Mesothelial cell of epicardium (in vitro differentiated cells): Measurements from ENCODE around the gene PTPRG. TPM values are rescaled to one million over a fixed set of nuclear protein-coding genes. Genes with fewer than 3 reads are reported as not detected.

Experiments used
- DNase-seq, 2 experiments: peaks; one replicate each; pipeline ENCODE4 v3.0.0; 2021; ENCODE audit warnings: low spot score in 2 of 2; ENCODE audit not compliant: unreplicated experiment in 2 of 2
- H3K27ac Mint-ChIP-seq: 2 replicates; pipeline ENCODE4 v1.8.0; 2021; ENCODE audit warnings: mixed read lengths
- H3K27me3 Mint-ChIP-seq: 2 replicates; pipeline ENCODE4 v1.8.0; 2021; ENCODE audit warnings: low read depth, mixed read lengths
- H3K36me3 Mint-ChIP-seq: 2 replicates; pipeline ENCODE4 v1.8.0; 2021; ENCODE audit warnings: mixed read lengths
- H3K4me1 Mint-ChIP-seq: 2 replicates; pipeline ENCODE4 v1.8.0; 2021; ENCODE audit warnings: mixed read lengths
- H3K4me3 Mint-ChIP-seq: 2 replicates; pipeline ENCODE4 v1.8.0; 2021; ENCODE audit warnings: mild to moderate bottlenecking, moderate library complexity, mixed read lengths
- H3K9me3 Mint-ChIP-seq: 2 replicates; pipeline ENCODE4 v1.8.0; 2021; ENCODE audit warnings: mixed read lengths
- CTCF ChIP-seq: fragments of 200-600 bp; sonication (generic); IDR thresholded peaks from one replicate; pipeline ENCODE4 v1.5.0; 2021; ENCODE audit warnings: antibody characterized with exemption; ENCODE audit not compliant: unreplicated experiment
- total RNA-seq: library from RNA; stranded (reverse); gene quantifications from 3 replicates; pipeline ENCODE4 v1.2.1, GENCODE V29; 2021

PTPRG gene
- total RNA-seq, 1 donor from 2014 or later = 40.4 TPM

GRCh38 chr3:61645148-61645547 is 83.8 kb downstream of the PTPRG start:
- Mint-ChIP-seq H3K9me3 (peaks cover 7% of the 10 kb centered on the region), H3K4me3 (no peak overlapping the region), H3K27ac (no peak overlapping the region), H3K27me3 (no peaks in the 10 kb centered on the region), H3K4me1 (peaks cover 14% of the 10 kb centered on the region), H3K36me3 (no peaks in the 10 kb centered on the region)
- TF ChIP-seq CTCF = no peak
- no peak for DNase-seq

- peaks cover 7% of the 10 kb centered on the region for H3K9me3 Mint-ChIP-seq
- TF ChIP-seq CTCF = no peak
- H3K27ac Mint-ChIP-seq = no peak overlapping the region
- no peak overlapping the region for H3K4me3 Mint-ChIP-seq
- H3K27me3 Mint-ChIP-seq = no peaks in the 10 kb centered on the region
- peaks cover 18% of the 10 kb centered on the region for H3K4me1 Mint-ChIP-seq
- no peak for DNase-seq
- no peaks in the 10 kb centered on the region for H3K36me3 Mint-ChIP-seq
Observed at GRCh38 chr3:61646360-61646759, 85.0 kb downstream of the PTPRG start.

GRCh38 chr3:61646851-61647525 is 85.6 kb downstream of the PTPRG start:
- no peak for TF ChIP-seq CTCF
- H3K4me1 Mint-ChIP-seq = peaks cover 18% of the 10 kb centered on the region
- no peaks in the 10 kb centered on the region for H3K27me3 Mint-ChIP-seq
- no peak overlapping the region for H3K27ac Mint-ChIP-seq
- no peak overlapping the region for H3K4me3 Mint-ChIP-seq
- H3K36me3 Mint-ChIP-seq = no peaks in the 10 kb centered on the region
- DNase-seq = no peak
- peaks cover 7% of the 10 kb centered on the region for H3K9me3 Mint-ChIP-seq

- H3K27ac Mint-ChIP-seq = no peak overlapping the region
Observed at GRCh38 chr3:61648481-61648880, 87.1 kb downstream of the PTPRG start.

GRCh38 chr3:61649381-61650170 is 88.2 kb downstream of the PTPRG start:
- Mint-ChIP-seq H3K27me3 (no peaks in the 10 kb centered on the region), H3K9me3 (peaks cover 7% of the 10 kb centered on the region), H3K27ac (no peak overlapping the region), H3K4me3 (no peak overlapping the region), H3K36me3 (no peaks in the 10 kb centered on the region), H3K4me1 (peaks cover 18% of the 10 kb centered on the region)
- no peak for DNase-seq
- no peak for TF ChIP-seq CTCF

More at GRCh38 chr3:61648481-61648880, 87.1 kb downstream of the PTPRG start:
- DNase-seq = no peak
- no peaks in the 10 kb centered on the region for H3K27me3 Mint-ChIP-seq
- H3K9me3 Mint-ChIP-seq = peaks cover 7% of the 10 kb centered on the region
- H3K36me3 Mint-ChIP-seq = no peaks in the 10 kb centered on the region
- H3K4me1 Mint-ChIP-seq = peaks cover 18% of the 10 kb centered on the region
- H3K4me3 Mint-ChIP-seq = no peak overlapping the region
- TF ChIP-seq CTCF = no peak
